Coronary artery (tissue), 2 donors: ENCODE results near the gene ST6GALNAC3.
"Not testable (repeated sequence)": the region's sequence is repeated elsewhere in the genome, so short reads cannot be mapped to it uniquely, and the experiment has no call there.

Source experiments
- DNase-seq: peaks from one replicate; pipeline ENCODE4 v3.0.0-alpha.2; 2017; ENCODE audit warnings: low spot score
- H3K27ac ChIP-seq, 2 donors: fragments of 200-600 bp; sonication (generic); one replicate each; pipeline ENCODE4 v1.5.1; 2016 to 2019
- H3K4me3 ChIP-seq: fragments of 200-600 bp; sonication (generic); 2 replicates; pipeline ENCODE4 v1.5.1; 2016; ENCODE audit warnings: mild to moderate bottlenecking, moderate library complexity
- CTCF ChIP-seq: fragments of 200-600 bp; sonication (generic); IDR thresholded peaks from one replicate; pipeline ENCODE4 v1.5.1; 2019; ENCODE audit warnings: antibody characterized with exemption

ST6GALNAC3 gene

GRCh38 chr1:76113446-76113845 is 38.9 kb downstream of the ST6GALNAC3 start:
- H3K4me3 ChIP-seq: no peak overlapping the region
- no peak for DNase-seq
- no peak overlapping the region for H3K27ac ChIP-seq
- TF ChIP-seq CTCF: no peak

GRCh38 chr1:76115171-76115570 is 40.6 kb downstream of the ST6GALNAC3 start:
- TF ChIP-seq CTCF: no peak
- no peak overlapping the region for H3K27ac ChIP-seq
- no peak overlapping the region for H3K4me3 ChIP-seq
- no peak for DNase-seq

GRCh38 chr1:76121850-76122249 is 47.3 kb downstream of the ST6GALNAC3 start:
- H3K27ac ChIP-seq: no peak overlapping the region
- no peak overlapping the region for H3K4me3 ChIP-seq
- DNase-seq: no peak
- no peak for TF ChIP-seq CTCF

GRCh38 chr1:76122271-76122670 is 47.7 kb downstream of the ST6GALNAC3 start:
- Histone ChIP-seq H3K4me3 (no peak overlapping the region), H3K27ac (no peak overlapping the region)
- no peak for TF ChIP-seq CTCF
- no peak for DNase-seq

- DNase-seq, H3K27ac ChIP-seq, H3K4me3 ChIP-seq: not testable (repeated sequence)
Measured at GRCh38 chr1:76123411-76124064, 49.0 kb downstream of the ST6GALNAC3 start.

- Histone ChIP-seq H3K4me3 (no peak overlapping the region), H3K27ac (no peak overlapping the region)
- no peak for TF ChIP-seq CTCF
- DNase-seq: no peak
Measured at GRCh38 chr1:76124196-76124595, 49.6 kb downstream of the ST6GALNAC3 start.

GRCh38 chr1:76125473-76126219 is 51.1 kb downstream of the ST6GALNAC3 start:
- Histone ChIP-seq H3K27ac (no peak overlapping the region), H3K4me3 (no peak overlapping the region)
- TF ChIP-seq CTCF: no peak
- DNase-seq: no peak
